ENCODE data around the gene HSPA9.

GRCh38 chr5:138603249-138603920, 28.2 kb upstream of the HSPA9 start:
- no peak for TF ChIP-seq CTCF (IDR thresholded peaks at IDR 0.05)
- TF ChIP-seq POLR2A (IDR thresholded peaks at IDR 0.05) = no peak
- no peak for TF ChIP-seq EP300 (IDR thresholded peaks at IDR 0.05; ENCODE audit: low read depth)
- TF ChIP-seq POLR2AphosphoS5 (IDR thresholded peaks at IDR 0.05) = no peak

All from transverse colon (tissue), 4 donors.